ENCODE data around the gene CACNA2D3.

Gene CACNA2D3

DNA sequence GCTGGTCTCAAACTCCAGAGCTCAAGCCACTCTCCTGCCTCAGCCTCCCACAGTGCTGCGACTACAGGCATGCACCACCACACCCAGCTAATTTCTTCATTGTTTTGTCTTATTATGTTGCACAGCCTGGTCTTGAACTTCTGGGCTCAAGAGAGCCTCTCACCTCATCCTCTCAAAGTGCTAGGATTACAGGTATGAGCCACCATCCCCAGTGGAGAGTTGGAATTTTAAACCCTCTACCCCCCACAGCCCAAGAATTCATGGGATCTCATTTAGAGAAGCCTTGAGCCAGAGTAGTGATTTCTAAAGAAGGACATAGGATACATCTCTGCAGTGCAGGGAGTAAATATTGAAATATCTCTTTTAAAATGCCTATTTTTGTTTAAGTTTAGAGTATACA is 221.1 kb downstream of the CACNA2D3 start:
- Histone ChIP-seq H3K36me3 (ENCODE audit: low read length) (no peaks in the 10 kb centered on the region), H3K27me3 (ENCODE audit: low read length) (no peaks in the 10 kb centered on the region), H3K79me2 (ENCODE audit: insufficient read depth, low read length) (no peaks in the 10 kb centered on the region), H3K9me2 (replicated peaks; ENCODE audit: insufficient read depth, low read length) (no peaks in the 10 kb centered on the region), H2AFZ (ENCODE audit: low read depth, low read length, severe bottlenecking) (no peak overlapping the region), H3K9me3 (ENCODE audit: insufficient read depth, low read length) (no peaks in the 10 kb centered on the region), H4K20me1 (ENCODE audit: low read depth, low read length) (no peaks in the 10 kb centered on the region), H3K27ac (ENCODE audit: low read depth, low read length) (no peak overlapping the region), H3F3A (ENCODE audit: insufficient read depth) (no peaks in the 10 kb centered on the region), H3K4me3 (ENCODE audit: insufficient read depth, low read length, poor library complexity, severe bottlenecking) (no peak overlapping the region), H3K9ac (ENCODE audit: low read length) (no peak overlapping the region), H3K4me2 (ENCODE audit: low read depth, low read length, poor library complexity, severe bottlenecking) (no peak overlapping the region)
- TF ChIP-seq, protein P1, sequence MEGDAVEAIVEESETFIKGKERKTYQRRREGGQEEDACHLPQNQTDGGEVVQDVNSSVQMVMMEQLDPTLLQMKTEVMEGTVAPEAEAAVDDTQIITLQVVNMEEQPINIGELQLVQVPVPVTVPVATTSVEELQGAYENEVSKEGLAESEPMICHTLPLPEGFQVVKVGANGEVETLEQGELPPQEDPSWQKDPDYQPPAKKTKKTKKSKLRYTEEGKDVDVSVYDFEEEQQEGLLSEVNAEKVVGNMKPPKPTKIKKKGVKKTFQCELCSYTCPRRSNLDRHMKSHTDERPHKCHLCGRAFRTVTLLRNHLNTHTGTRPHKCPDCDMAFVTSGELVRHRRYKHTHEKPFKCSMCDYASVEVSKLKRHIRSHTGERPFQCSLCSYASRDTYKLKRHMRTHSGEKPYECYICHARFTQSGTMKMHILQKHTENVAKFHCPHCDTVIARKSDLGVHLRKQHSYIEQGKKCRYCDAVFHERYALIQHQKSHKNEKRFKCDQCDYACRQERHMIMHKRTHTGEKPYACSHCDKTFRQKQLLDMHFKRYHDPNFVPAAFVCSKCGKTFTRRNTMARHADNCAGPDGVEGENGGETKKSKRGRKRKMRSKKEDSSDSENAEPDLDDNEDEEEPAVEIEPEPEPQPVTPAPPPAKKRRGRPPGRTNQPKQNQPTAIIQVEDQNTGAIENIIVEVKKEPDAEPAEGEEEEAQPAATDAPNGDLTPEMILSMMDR (IDR thresholded peaks at IDR 0.05; ENCODE audit: insufficient read depth, low read length, poor library complexity, severe bottlenecking): no peak
- no peak for TF ChIP-seq EZH2phosphoT487 (conservative IDR thresholded peaks at IDR 0.05; ENCODE audit: low read length)

- H2AFZ ChIP-seq (ENCODE audit: low read depth, low read length, severe bottlenecking): no peak overlapping the region
- no peak overlapping the region for H3K9ac ChIP-seq (ENCODE audit: low read length)
- no peaks in the 10 kb centered on the region for H3K9me2 ChIP-seq (replicated peaks; ENCODE audit: insufficient read depth, low read length)
- H4K20me1 ChIP-seq (ENCODE audit: low read depth, low read length): no peaks in the 10 kb centered on the region
- no peak overlapping the region for H3K4me3 ChIP-seq (ENCODE audit: insufficient read depth, low read length, poor library complexity, severe bottlenecking)
- H3K4me2 ChIP-seq (ENCODE audit: low read depth, low read length, poor library complexity, severe bottlenecking): no peak overlapping the region
- no peak overlapping the region for H3K27ac ChIP-seq (ENCODE audit: low read depth, low read length)
- H3F3A ChIP-seq (ENCODE audit: insufficient read depth): no peaks in the 10 kb centered on the region
- H3K36me3 ChIP-seq (ENCODE audit: low read length): no peaks in the 10 kb centered on the region
- H3K27me3 ChIP-seq (ENCODE audit: low read length): no peaks in the 10 kb centered on the region
- no peak for TF ChIP-seq EZH2phosphoT487 (conservative IDR thresholded peaks at IDR 0.05; ENCODE audit: low read length)
- TF ChIP-seq, protein P1 (IDR thresholded peaks at IDR 0.05; ENCODE audit: insufficient read depth, low read length, poor library complexity, severe bottlenecking): no peak
- no peaks in the 10 kb centered on the region for H3K79me2 ChIP-seq (ENCODE audit: insufficient read depth, low read length)
- no peaks in the 10 kb centered on the region for H3K9me3 ChIP-seq (ENCODE audit: insufficient read depth, low read length)
Measured at GRCh38 chr3:54344601-54345231, 222.4 kb downstream of the CACNA2D3 start.

DNA sequence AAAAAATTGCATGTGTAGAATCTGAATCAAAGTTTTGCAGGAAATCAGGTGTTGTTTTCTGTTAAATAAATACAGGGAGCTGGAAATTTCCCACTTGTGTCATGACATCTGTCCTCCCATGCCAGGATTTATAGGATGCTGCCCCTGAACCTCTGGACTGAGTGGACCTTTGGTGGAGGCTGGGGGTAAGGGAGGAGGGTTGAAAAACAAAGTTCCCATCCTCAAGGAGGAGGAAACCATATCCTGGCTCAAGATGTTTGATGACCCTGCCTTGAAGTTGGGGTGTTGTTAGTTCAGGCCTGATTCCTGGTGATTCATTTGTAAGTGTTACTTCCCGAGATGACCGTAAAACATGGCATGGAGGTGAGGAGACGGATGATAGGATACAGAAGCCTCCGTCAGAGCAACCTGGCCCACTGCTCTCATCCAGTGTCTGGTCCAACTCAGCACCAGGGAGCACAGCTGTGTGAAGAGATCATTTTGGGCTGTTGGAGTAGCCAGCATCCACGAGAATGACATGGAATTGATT is 223.6 kb downstream of the CACNA2D3 start:
- Histone ChIP-seq H3K36me3 (ENCODE audit: low read length) (no peaks in the 10 kb centered on the region), H3K79me2 (ENCODE audit: insufficient read depth, low read length) (no peaks in the 10 kb centered on the region), H3F3A (ENCODE audit: insufficient read depth) (no peaks in the 10 kb centered on the region), H3K4me2 (ENCODE audit: low read depth, low read length, poor library complexity, severe bottlenecking) (no peak overlapping the region), H3K9ac (ENCODE audit: low read length) (no peak overlapping the region), H3K9me3 (ENCODE audit: insufficient read depth, low read length) (no peaks in the 10 kb centered on the region), H2AFZ (ENCODE audit: low read depth, low read length, severe bottlenecking) (no peak overlapping the region), H3K27me3 (ENCODE audit: low read length) (no peaks in the 10 kb centered on the region), H4K20me1 (ENCODE audit: low read depth, low read length) (no peaks in the 10 kb centered on the region), H3K9me2 (replicated peaks; ENCODE audit: insufficient read depth, low read length) (no peaks in the 10 kb centered on the region), H3K4me3 (ENCODE audit: insufficient read depth, low read length, poor library complexity, severe bottlenecking) (no peak overlapping the region), H3K27ac (ENCODE audit: low read depth, low read length) (no peak overlapping the region)
- TF ChIP-seq EZH2phosphoT487 (conservative IDR thresholded peaks at IDR 0.05; ENCODE audit: low read length): no peak
- TF ChIP-seq, protein P1 (IDR thresholded peaks at IDR 0.05; ENCODE audit: insufficient read depth, low read length, poor library complexity, severe bottlenecking): no peak

Measured in SU-DHL-6 (cell line).